ENCODE results near the gene CDH4. TPM values are rescaled to one million over a fixed set of nuclear protein-coding genes. Genes with fewer than 3 reads are reported as not detected.

The CDH4 gene
- total RNA-seq, 2 donors from 2014 or later: 0.05 to 2.2 TPM

DNA sequence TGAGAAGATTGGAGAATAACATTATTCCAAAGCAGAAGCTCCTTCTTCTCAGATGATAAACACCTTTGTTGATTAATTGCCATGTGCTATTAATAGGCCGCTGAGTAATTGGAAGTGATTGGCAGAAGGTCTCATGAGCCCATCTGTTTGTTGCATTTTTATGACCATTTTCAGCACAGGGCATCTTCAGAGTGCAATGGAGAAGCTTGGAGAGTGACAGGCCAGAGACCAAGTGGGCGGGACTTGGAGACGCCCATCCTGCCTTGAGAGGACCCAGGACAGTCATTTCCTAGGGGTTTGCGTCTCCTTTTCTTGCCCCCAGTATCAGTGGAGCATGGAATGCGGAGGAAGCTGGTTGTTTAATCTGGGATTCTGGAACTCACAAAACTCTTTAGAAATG, 89.5 kb downstream of the CDH4 start:
- Histone ChIP-seq H3K27ac (no peak overlapping the region), H3K36me3 (no peaks in the 10 kb centered on the region), H3K4me1 (replicated peaks) (no peaks in the 10 kb centered on the region), H3K4me3 (no peak overlapping the region), H3K9me3 (no peaks in the 10 kb centered on the region), H3K27me3 (replicated peaks; ENCODE audit: insufficient read depth) (peaks cover 11% of the 10 kb centered on the region)
- WGBS: 91% methylated on average over 5 of the region's 5 CpGs
- TF ChIP-seq POLR2AphosphoS5 (IDR thresholded peaks at IDR 0.05) (no peak), POLR2A (IDR thresholded peaks at IDR 0.05) (no peak), CTCF (IDR thresholded peaks at IDR 0.05) (no peak)
- intact Hi-C loops (cut with DNase I): no loop called here
- no peak for DNase-seq (ENCODE audit: low spot score)

DNA sequence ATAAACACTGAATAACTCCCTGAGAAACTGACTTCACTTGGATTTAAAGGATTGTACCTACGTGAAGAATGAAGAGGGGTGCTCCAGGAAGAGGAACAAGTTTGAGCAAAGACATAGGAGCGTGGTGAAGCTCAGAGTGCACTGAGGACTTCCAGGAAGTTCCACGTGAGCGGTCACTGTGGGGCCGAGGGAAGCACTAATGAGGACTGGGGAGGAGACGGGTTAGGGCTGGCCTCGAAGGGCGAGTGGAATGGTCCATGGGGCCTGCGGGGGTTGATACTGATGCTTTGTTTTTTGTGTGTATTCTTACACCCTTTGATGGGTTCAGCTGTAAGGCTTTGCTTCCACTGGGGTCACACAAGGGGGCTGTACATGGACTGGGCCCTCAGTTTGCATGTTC, 91.9 kb downstream of the CDH4 start:
- no peak overlapping the region for H3K4me3 ChIP-seq
- no peak overlapping the region for H3K27ac ChIP-seq
- no peak for DNase-seq (ENCODE audit: low spot score)
- no peaks in the 10 kb centered on the region for H3K36me3 ChIP-seq
- no peak for TF ChIP-seq CTCF (IDR thresholded peaks at IDR 0.05)
- TF ChIP-seq POLR2A (IDR thresholded peaks at IDR 0.05): no peak
- no peak for TF ChIP-seq POLR2AphosphoS5 (IDR thresholded peaks at IDR 0.05)
- WGBS: 71% methylated on average over 9 of the region's 9 CpGs
- intact Hi-C loops (cut with DNase I): no loop called here
- peaks cover 11% of the 10 kb centered on the region for H3K27me3 ChIP-seq (replicated peaks; ENCODE audit: insufficient read depth)
- H3K4me1 ChIP-seq (replicated peaks): no peaks in the 10 kb centered on the region
- no peaks in the 10 kb centered on the region for H3K9me3 ChIP-seq

DNA sequence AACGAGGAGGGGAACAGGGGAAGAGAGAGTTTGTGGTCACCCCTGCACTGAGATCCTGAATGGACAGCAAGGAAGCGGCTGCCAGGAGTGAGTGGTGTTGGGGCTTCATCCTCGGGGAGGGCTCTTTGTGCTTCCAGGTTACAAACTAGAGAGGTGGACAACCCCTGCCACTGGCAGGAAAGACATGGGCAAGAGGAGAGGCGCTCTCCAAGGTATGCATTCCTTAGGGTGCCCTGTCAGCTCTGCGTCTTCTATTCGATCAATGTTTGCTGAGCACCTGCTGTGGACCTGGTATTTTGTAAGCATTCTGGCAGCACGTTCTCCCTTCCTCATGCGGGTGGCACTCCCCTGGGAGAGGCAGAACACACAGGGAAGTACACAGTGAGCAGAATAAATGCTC, 93.6 kb downstream of the CDH4 start:
- Histone ChIP-seq H3K4me1 (replicated peaks) (no peaks in the 10 kb centered on the region), H3K27ac (no peak overlapping the region), H3K9me3 (no peaks in the 10 kb centered on the region), H3K27me3 (replicated peaks; ENCODE audit: insufficient read depth) (peaks cover 11% of the 10 kb centered on the region), H3K36me3 (no peaks in the 10 kb centered on the region), H3K4me3 (no peak overlapping the region)
- TF ChIP-seq CTCF (IDR thresholded peaks at IDR 0.05): no peak
- WGBS: 32% methylated on average over 8 of the region's 8 CpGs
- DNase-seq (ENCODE audit: low spot score): no peak
- intact Hi-C loops (cut with DNase I): no loop called here

DNA sequence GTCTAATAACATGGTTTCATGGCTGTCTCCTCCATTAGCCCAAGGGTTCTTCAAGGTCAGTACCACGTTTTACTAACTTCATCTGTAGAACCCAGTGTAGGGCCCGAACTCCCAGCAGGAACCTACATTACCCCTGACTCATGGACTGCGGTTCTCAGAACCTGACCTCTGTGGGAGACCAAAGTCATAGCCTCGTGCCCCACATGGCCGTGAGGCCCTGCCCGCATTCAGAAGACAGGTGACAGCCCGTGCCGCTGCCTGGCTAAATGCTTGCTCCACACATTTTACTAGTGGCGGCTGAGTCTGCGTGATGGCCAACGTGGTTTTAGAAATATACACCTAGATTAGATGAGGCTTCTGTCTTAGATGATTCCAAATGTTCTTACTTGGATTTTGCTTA, 94.9 kb downstream of the CDH4 start:
- intact Hi-C loops (cut with DNase I): no loop called here
- H3K4me3 ChIP-seq: no peak overlapping the region
- 87% methylated on average over 11 of the region's 11 CpGs for WGBS

More for the DNA sequence above, 94.9 kb downstream of the CDH4 start:
- Histone ChIP-seq H3K9me3 (no peaks in the 10 kb centered on the region), H3K4me1 (replicated peaks) (no peaks in the 10 kb centered on the region), H3K27me3 (replicated peaks; ENCODE audit: insufficient read depth) (peaks cover 8% of the 10 kb centered on the region), H3K36me3 (no peaks in the 10 kb centered on the region), H3K27ac (no peak overlapping the region)
- TF ChIP-seq CTCF (IDR thresholded peaks at IDR 0.05): no peak
- TF ChIP-seq POLR2AphosphoS5 (IDR thresholded peaks at IDR 0.05): no peak
- no peak for TF ChIP-seq POLR2A (IDR thresholded peaks at IDR 0.05)
- DNase-seq (ENCODE audit: low spot score): no peak

All from prostate gland (tissue), 2 donors.